Glutamatergic neuron (in vitro differentiated cells): ENCODE data around the gene RIPK3. TPM values are rescaled to one million over a fixed set of nuclear protein-coding genes. Genes with fewer than 3 reads are reported as not detected.

Source experiments
- DNase-seq: peaks from one replicate; pipeline ENCODE4 v3.0.0; 2022
- H3K27ac Mint-ChIP-seq: one replicate; pipeline ENCODE4 v1.8.0; 2020; ENCODE audit warnings: mild to moderate bottlenecking, mixed read lengths, inconsistent platforms; ENCODE audit not compliant: unreplicated experiment
- H3K27me3 Mint-ChIP-seq: one replicate; pipeline ENCODE4 v1.8.0; 2020; ENCODE audit warnings: mild to moderate bottlenecking, moderate library complexity, mixed read lengths, inconsistent platforms; ENCODE audit not compliant: unreplicated experiment
- H3K36me3 Mint-ChIP-seq: one replicate; pipeline ENCODE4 v1.8.0; 2020; ENCODE audit warnings: mild to moderate bottlenecking, mixed read lengths, inconsistent platforms; ENCODE audit not compliant: unreplicated experiment
- H3K4me1 Mint-ChIP-seq: one replicate; pipeline ENCODE4 v1.8.0; 2020; ENCODE audit warnings: mild to moderate bottlenecking, low read depth, mixed read lengths, inconsistent platforms; ENCODE audit not compliant: unreplicated experiment
- H3K4me3 Mint-ChIP-seq: one replicate; pipeline ENCODE4 v1.8.0; 2020; ENCODE audit warnings: mild to moderate bottlenecking, mixed read lengths, inconsistent platforms; ENCODE audit not compliant: unreplicated experiment
- H3K9me3 Mint-ChIP-seq: one replicate; pipeline ENCODE4 v1.8.0; 2020; ENCODE audit warnings: mild to moderate bottlenecking, moderate library complexity, mixed read lengths, inconsistent platforms; ENCODE audit not compliant: unreplicated experiment
- CTCF ChIP-seq: fragments of 200-600 bp; sonication (generic); IDR thresholded peaks from one replicate; pipeline ENCODE4 v1.5.0; 2021; ENCODE audit not compliant: partially characterized antibody, unreplicated experiment
- total RNA-seq: library from RNA; stranded (reverse); fragmentation: NEBNext Ultra II Directional; extraction: Animal tissue kit (Norgen Biotek cat#: 25700); gene quantifications from one replicate; pipeline ENCODE4 v1.2.1, GENCODE V29; 2021; ENCODE audit not compliant: unreplicated experiment

RIPK3 gene
- total RNA-seq, 1 donor from 2014 or later: not detected

DNA sequence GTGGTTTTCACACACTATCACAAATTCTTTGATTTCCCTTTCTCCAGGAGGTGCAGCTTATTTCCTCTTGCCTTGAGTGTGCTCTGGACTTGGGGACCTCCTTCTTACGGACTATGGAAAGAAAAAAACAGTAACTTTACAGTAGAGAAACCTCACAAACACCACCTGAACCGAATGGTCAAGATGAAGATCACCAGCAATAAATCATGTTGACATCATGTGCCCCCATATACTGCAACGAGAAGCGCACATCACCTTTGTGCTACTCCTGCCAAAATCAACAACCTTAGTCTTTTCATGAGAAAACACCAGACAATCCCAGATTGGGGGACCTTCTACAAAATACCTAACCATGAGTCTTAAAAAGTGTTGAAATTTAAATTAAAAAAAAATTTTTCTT, 45.7 kb upstream of the RIPK3 start:
- Mint-ChIP-seq H3K36me3 (no peaks in the 10 kb centered on the region), H3K27ac (no peak overlapping the region), H3K4me3 (no peak overlapping the region), H3K4me1 (peaks cover 12% of the 10 kb centered on the region), H3K27me3 (no peaks in the 10 kb centered on the region), H3K9me3 (peaks cover 5% of the 10 kb centered on the region)
- no peak for TF ChIP-seq CTCF
- DNase-seq: no peak

GRCh38 chr14:24384169-24384568, 44.4 kb upstream of the RIPK3 start:
- peaks cover 1% of the 10 kb centered on the region for H3K27me3 Mint-ChIP-seq
- H3K4me3 Mint-ChIP-seq: no peak overlapping the region
- no peak overlapping the region for H3K27ac Mint-ChIP-seq
- no peak for DNase-seq
- H3K36me3 Mint-ChIP-seq: no peaks in the 10 kb centered on the region
- H3K4me1 Mint-ChIP-seq: peaks cover 12% of the 10 kb centered on the region
- peaks cover 5% of the 10 kb centered on the region for H3K9me3 Mint-ChIP-seq
- no peak for TF ChIP-seq CTCF

GRCh38 chr14:24382064-24382371, 42.2 kb upstream of the RIPK3 start:
- Mint-ChIP-seq H3K27ac (no peak overlapping the region), H3K27me3 (peaks cover 4% of the 10 kb centered on the region), H3K36me3 (no peaks in the 10 kb centered on the region), H3K4me1 (peaks cover 15% of the 10 kb centered on the region), H3K4me3 (no peak overlapping the region), H3K9me3 (peaks cover 5% of the 10 kb centered on the region)
- no peak for DNase-seq
- no peak for TF ChIP-seq CTCF

DNA sequence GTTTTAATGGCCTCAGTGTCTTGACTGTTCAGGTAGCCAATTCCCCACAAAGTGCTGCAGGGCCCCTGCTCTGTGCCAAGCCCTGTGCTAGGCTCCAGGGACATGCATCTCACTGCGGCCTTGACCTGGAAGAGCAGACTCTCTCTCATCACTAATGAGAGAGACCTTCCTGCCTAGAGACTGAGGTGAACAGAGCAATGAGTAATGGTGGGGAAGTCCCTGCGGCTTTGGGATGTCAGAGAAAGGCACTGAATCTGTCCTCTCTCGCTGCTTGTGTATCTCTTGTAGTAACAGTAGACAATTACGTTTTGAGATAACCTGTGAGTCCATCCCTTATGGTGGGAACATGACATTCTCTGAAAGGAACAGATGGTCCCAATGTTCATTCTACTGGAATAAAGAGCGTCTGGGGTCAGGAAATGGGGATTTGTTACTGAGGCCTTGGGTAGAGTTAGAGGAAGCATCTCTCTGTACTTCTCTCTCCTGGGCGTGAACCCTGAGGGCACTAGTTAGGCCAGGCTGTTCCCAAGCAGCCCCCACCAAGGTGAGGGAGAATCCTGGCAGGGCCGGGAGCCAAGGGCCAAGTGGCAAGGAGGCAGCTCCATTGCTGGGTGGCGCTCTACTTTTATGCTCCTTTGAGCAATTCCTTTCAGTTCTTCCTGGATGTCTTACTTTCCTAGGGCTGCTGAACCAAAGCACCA, 41.7 kb upstream of the RIPK3 start:
- TF ChIP-seq CTCF: no peak
- Mint-ChIP-seq H3K36me3 (no peaks in the 10 kb centered on the region), H3K27ac (no peak overlapping the region)

DNA sequence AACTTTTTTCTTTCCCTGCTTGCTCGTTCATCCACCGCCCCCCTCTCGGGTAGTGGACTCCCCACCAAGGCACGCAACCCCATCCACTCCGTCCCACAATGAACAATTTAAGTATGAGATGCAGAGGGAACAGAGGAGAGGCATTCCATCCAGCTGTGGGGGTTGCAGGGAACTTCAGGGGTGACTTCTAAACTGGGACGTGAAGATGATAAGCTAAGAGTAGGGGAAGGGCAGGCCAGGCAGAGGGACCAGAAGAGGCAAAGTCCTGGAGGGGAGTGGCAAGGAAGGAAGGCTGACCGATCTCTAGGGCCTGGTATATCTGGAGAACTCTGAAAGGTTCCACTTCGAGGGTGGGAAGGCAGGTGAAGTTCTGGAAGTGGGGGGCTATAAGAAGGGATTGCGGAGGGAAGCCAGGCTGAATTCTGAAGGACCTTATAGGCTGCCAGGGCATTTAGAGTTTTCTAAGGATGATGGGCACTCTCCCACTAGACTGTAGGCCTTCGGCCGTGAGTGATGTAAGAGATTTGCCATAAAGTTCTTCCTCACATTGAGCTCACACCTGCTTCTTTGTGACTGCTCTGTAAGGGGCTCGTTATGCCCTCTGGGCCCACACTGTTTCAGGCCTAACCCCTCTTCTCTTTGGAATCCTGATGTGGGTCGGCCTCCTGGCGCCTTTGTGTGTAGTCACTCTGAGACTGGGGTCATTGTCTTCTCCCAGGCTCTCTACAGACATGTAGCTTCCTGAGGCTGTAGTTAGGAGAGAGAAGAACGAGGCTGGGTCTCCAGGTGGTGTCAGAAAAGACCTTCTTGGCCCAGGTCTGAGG, 40.3 kb upstream of the RIPK3 start:
- Mint-ChIP-seq H3K36me3 (no peaks in the 10 kb centered on the region), H3K9me3 (peaks cover 3% of the 10 kb centered on the region), H3K4me1 (peaks cover 19% of the 10 kb centered on the region), H3K27ac (no peak overlapping the region), H3K4me3 (no peak overlapping the region), H3K27me3 (peaks cover 5% of the 10 kb centered on the region)
- DNase-seq: no peak
- no peak for TF ChIP-seq CTCF

More for the DNA sequence above, 41.7 kb upstream of the RIPK3 start:
- peaks cover 5% of the 10 kb centered on the region for H3K9me3 Mint-ChIP-seq
- H3K27me3 Mint-ChIP-seq: peaks cover 4% of the 10 kb centered on the region
- no peak for DNase-seq
- H3K4me1 Mint-ChIP-seq: peaks cover 19% of the 10 kb centered on the region
- no peak overlapping the region for H3K4me3 Mint-ChIP-seq
